K562 (cell line): ENCODE measurements around the gene SYT8. TPM values are rescaled to one million over a fixed set of nuclear protein-coding genes. Genes with fewer than 3 reads are reported as not detected.

Experiments used
- ATAC-seq: fragments of 200-7000 bp; cut with Tn5 transposase; 3 replicates; pipeline ENCODE4 v1.9.1; 2020; ENCODE audit warnings: moderate library complexity
- BruUV-seq: library from RNA; stranded (reverse); fragments of 400-500 nt; replicated peaks from 2 replicates; lab custom pipeline; 2021; lab: Mats Ljungman, UMichigan
- CTCF ChIA-PET: fragments of 300-600 bp; formaldehyde crosslinking; extraction: SDS; loops from one replicate; lab custom pipeline; 2021; ENCODE audit warnings: low intra/inter-chr PET ratio; lab: Yijun Ruan, JAX
- POLR2A ChIA-PET: fragments of 300-600, 350-650 bp; sonication (Branson Sonifier 250); formaldehyde crosslinking; extraction: SDS; loops from one replicate; lab custom pipeline; 2021; ENCODE audit warnings: antibody characterized with exemption, inconsistent platforms; lab: Yijun Ruan, JAX
- DNase-seq, 4 experiments: peaks; one replicate each; pipeline versions ENCODE4 v3.0.0 to v3.0.0-alpha.2; 2011 to 2018; ENCODE audit warnings: low spot score in 3 of 4, mixed read lengths in 3 of 4; ENCODE audit errors: extremely low read depth in 1 of 4
- FAIRE-seq: peaks from 2 replicates; lab custom pipeline; 2011; peaks lifted over from hg19 to GRCh38; lab: Jason Lieb, UNC
- H2AFZ ChIP-seq: 2 replicates; pipeline ENCODE4 v1.6.0; 2011; ENCODE audit warnings: low read depth, low read length, control low read depth, inconsistent platforms
- H3K27ac ChIP-seq: fragments of 200-600 bp; 3 replicates; pipeline ENCODE4 v1.8.0; 2011; ENCODE audit warnings: low read depth, mild to moderate bottlenecking, control low read depth, inconsistent platforms, low read length, moderate library complexity, mixed read lengths; ENCODE audit errors: extremely low read depth
- H3K27me3 ChIP-seq, 2 experiments: fragments of 300-600 bp in 1 of 2; 2 replicates in 1 of 2; 3 replicates in 1 of 2; pipeline versions ENCODE4 v1.6.0 to v1.8.0; 2011; ENCODE audit warnings: inconsistent platforms in 2 of 2, low read length in 2 of 2, mild to moderate bottlenecking in 1 of 2, mixed read lengths in 1 of 2, moderate library complexity in 1 of 2; ENCODE audit not compliant: control insufficient read depth in 2 of 2, insufficient read depth in 2 of 2
- H3K36me3 ChIP-seq: fragments of 300-600 bp; 3 replicates; pipeline ENCODE4 v1.8.0; 2011; ENCODE audit warnings: mild to moderate bottlenecking, low read length, inconsistent platforms; ENCODE audit not compliant: control insufficient read depth, insufficient read depth
- H3K4me1 ChIP-seq, 2 experiments: fragments of 200-600 bp in 1 of 2; replicated peaks in 1 of 2; 2 replicates in 1 of 2; 3 replicates in 1 of 2; pipeline versions ENCODE4 v1.5.1 to v1.8.0; 2011; ENCODE audit warnings: inconsistent platforms in 2 of 2, low read length in 2 of 2, mild to moderate bottlenecking in 1 of 2, mixed read lengths in 1 of 2, moderate library complexity in 1 of 2; ENCODE audit not compliant: control insufficient read depth in 2 of 2, insufficient read depth in 2 of 2
- H3K4me2 ChIP-seq: 2 replicates; pipeline ENCODE4 v1.6.1; 2011; ENCODE audit warnings: low read length, control low read depth, inconsistent platforms, mixed read lengths; ENCODE audit not compliant: insufficient read depth
- H3K4me3 ChIP-seq: fragments of 200-600 bp; sonication (generic), shearing (Covaris generic); 2 replicates; pipeline ENCODE4 v1.5.1; 2016; ENCODE audit warnings: control low read depth, inconsistent platforms
- H3K79me2 ChIP-seq: fragments of 200-600 bp; 3 replicates; pipeline ENCODE4 v1.8.0; 2011; ENCODE audit warnings: low read length, inconsistent platforms; ENCODE audit not compliant: control insufficient read depth, insufficient read depth
- H3K9ac ChIP-seq, 2 experiments: 2 replicates each; pipeline versions ENCODE4 v1.6.0 to v1.6.1; 2011; ENCODE audit warnings: low read depth in 2 of 2, low read length in 2 of 2, control low read depth in 1 of 2, inconsistent platforms in 1 of 2, mild to moderate bottlenecking in 1 of 2, mixed read lengths in 1 of 2; ENCODE audit not compliant: insufficient read depth in 1 of 2
- H3K9me1 ChIP-seq: one replicate; pipeline ENCODE4 v1.6.0; 2011; ENCODE audit warnings: inconsistent platforms, mild to moderate bottlenecking, low read length, moderate library complexity; ENCODE audit not compliant: control insufficient read depth, insufficient read depth
- H3K9me3 ChIP-seq: replicated peaks from 2 replicates; pipeline ENCODE4 v1.5.1; 2011; ENCODE audit warnings: low read depth, low read length, inconsistent platforms; ENCODE audit not compliant: control insufficient read depth, insufficient read depth
- H4K20me1 ChIP-seq: replicated peaks from 2 replicates; pipeline ENCODE4 v1.6.1; 2011; ENCODE audit warnings: low read length, inconsistent platforms, mixed read lengths; ENCODE audit not compliant: control insufficient read depth, insufficient read depth
- NELFE ChIP-seq: IDR thresholded peaks from 2 replicates; pipeline ENCODE4 v1.6.1; 2011; ENCODE audit warnings: mild to moderate bottlenecking; ENCODE audit not compliant: insufficient read depth, insufficient read length
- POLR3G ChIP-seq: IDR thresholded peaks from 2 replicates; pipeline ENCODE4 v1.6.1; 2011; ENCODE audit not compliant: insufficient read length, insufficient replicate concordance; ENCODE audit errors: extremely low read depth
- RNF2 ChIP-seq: sonication (generic); IDR thresholded peaks from 2 replicates; pipeline ENCODE4 v1.6.1; 2016
- WGBS: fragments of 100-300 bp; shearing (Covaris generic); methylation state at CpG from one replicate; pipeline ENCODE4 v1.1.6; 2016; ENCODE audit warnings: low coverage, mixed read lengths; ENCODE audit not compliant: insufficient coverage; ENCODE audit errors: missing lambda C conversion rate; 5-methylcytosine and 5-hydroxymethylcytosine counted together
- in situ Hi-C: fragments of 300-500 bp; cut with MboI; formaldehyde crosslinking; loops from 4 replicates; pipeline ENCODE4 v1.15.0; 2018; ENCODE audit warnings: inconsistent platforms, mixed read lengths
- intact Hi-C: fragments of 100-400 bp; cut with micrococcal nuclease; formaldehyde crosslinking; loops from 2 replicates; pipeline ENCODE4 v1.14.2; 2022
- polyA plus RNA-seq, 8 experiments: library from polyadenylated mRNA; depleted of rRNA in 4 of 8; stranded (reverse) in 5 of 8; unstranded in 3 of 8; fragments of >200 nt; fragmentation: Nextera tagmentation in 2 of 8; fragmentation: Illumina TruSeq in 1 of 8; extraction: Ambion mirVana in 2 of 8; extraction: Trizol in 1 of 8; gene quantifications; 2 replicates each; pipeline versions ENCODE4 v1.2.1 to v1.2.3, GENCODE V29; 2011 to 2014; ENCODE audit warnings: inconsistent platforms in 1 of 8, missing spikeins in 1 of 8
- total RNA-seq, 7 experiments: library from RNA; depleted of rRNA in 6 of 7; stranded (reverse); fragments of >200 nt in 6 of 7; fragmentation: Illumina TruSeq in 2 of 7; extraction: Trizol in 2 of 7; gene quantifications; 2 replicates each; pipeline versions ENCODE4 v1.2.1 to v1.2.3, GENCODE V29; 2011 to 2021; ENCODE audit warnings: low replicate concordance in 1 of 7
- TF ChIP-seq, protein P1 (sequence below), 3 experiments: fragments of 200-800 bp in 1 of 3; fragments of 250-450 bp in 1 of 3; fragments of 450-650 bp in 1 of 3; sonication (Bioruptor Pico) in 1 of 3; sonication (Bioruptor generic) in 1 of 3; formaldehyde crosslinking in 1 of 3; IDR thresholded peaks; 2 replicates each; pipeline versions ENCODE4 v1.6.1 to v1.8.0; 2016 to 2022; ENCODE audit warnings: mild to moderate bottlenecking in 2 of 3, missing genetic modification characterization in 2 of 3, missing compliant biosample characterization in 1 of 3, moderate library complexity in 1 of 3
- TF ChIP-seq, protein P2 (sequence below): fragments of 450-650 bp; IDR thresholded peaks from 2 replicates; pipeline ENCODE4 v1.6.1; 2016
- TF ChIP-seq, protein P3 (sequence below): fragments of 150-350 bp; IDR thresholded peaks from 2 replicates; pipeline ENCODE4 v1.6.1; 2014; ENCODE audit warnings: low read depth, mild to moderate bottlenecking, low read length, borderline replicate concordance
- TF ChIP-seq, protein P4 (sequence below), 2 experiments: IDR thresholded peaks; 2 replicates each; pipeline ENCODE4 v1.6.1; 2011; ENCODE audit warnings: borderline replicate concordance in 1 of 2, control low read depth in 1 of 2, low read depth in 1 of 2, low read length in 1 of 2, mild to moderate bottlenecking in 1 of 2, mixed read lengths in 1 of 2, moderate library complexity in 1 of 2; ENCODE audit not compliant: insufficient read depth in 1 of 2, insufficient read length in 1 of 2, poor library complexity in 1 of 2, severe bottlenecking in 1 of 2; ENCODE audit errors: extremely low read depth in 1 of 2

The SYT8 gene
- total and polyA plus RNA-seq, 9 of the 15 experiments (the other 6 are each of a cell fraction or from before 2014, with no cell fraction given) = not detected

DNA sequence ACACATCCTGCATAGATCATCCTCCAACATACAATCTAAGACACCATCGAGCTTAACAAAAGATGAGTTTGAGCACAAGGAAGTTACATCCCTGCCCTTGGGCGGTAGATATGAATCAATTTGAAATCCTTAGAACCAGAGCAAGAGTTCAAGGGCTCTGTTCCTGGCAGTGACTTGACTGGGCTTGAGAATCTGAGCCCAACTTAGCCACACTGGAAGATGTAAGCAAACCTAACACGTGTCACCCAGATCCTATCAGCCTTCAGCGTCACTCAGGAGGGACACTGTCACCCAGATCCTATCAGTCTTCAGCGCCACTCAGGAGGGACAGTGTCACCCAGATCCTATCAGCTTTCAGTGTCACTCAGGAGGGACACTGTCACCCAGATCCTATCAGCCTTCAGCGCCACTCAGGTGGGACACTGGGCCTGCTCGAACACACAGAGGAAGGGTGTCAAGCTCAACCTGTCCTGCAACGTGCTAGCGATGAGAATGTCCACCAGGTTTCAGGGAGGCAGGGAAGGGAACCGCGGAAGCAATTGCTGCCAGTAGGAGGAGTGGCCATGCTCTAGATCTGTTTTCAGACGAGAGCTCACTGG, 38.3 kb upstream of the SYT8 start:
- ChIA-PET POLR2A (interaction anchor here (0.6 to 0.8 kb wide), 2 partner anchors 13 to 39 kb away, joined by 3 read pairs; no protein-coding TSS in a partner anchor), CTCF (no interaction called here)
- in situ Hi-C loops = no loop called here
- H3K9ac ChIP-seq = no peak overlapping the region
- H3K4me1 ChIP-seq = no peaks in the 10 kb centered on the region
- intact Hi-C loops = no loop called here
- H3K79me2 ChIP-seq = no peaks in the 10 kb centered on the region
- no peaks in the 10 kb centered on the region for H3K36me3 ChIP-seq
- peak; percentile 27; the same call in 1 of the 3 replicates for ATAC-seq
- H3K27me3 ChIP-seq = peaks cover 39 to 46% of the 10 kb centered on the region in 2 experiments
- no peak for FAIRE-seq
- no peak overlapping the region for H3K4me2 ChIP-seq
- no peak for DNase-seq
- no TSS peak for BruUV-seq
- under 1% methylated on average over 12 of the region's 12 CpGs for WGBS
- no peaks in the 10 kb centered on the region for H3K9me3 ChIP-seq
- no peak overlapping the region for H2AFZ ChIP-seq
- no peaks in the 10 kb centered on the region; the same call in 1 of the 2 replicates for H4K20me1 ChIP-seq
- no peak overlapping the region for H3K27ac ChIP-seq
- H3K9me1 ChIP-seq = no peaks in the 10 kb centered on the region
- no peak overlapping the region for H3K4me3 ChIP-seq
- TF ChIP-seq, protein P1, sequence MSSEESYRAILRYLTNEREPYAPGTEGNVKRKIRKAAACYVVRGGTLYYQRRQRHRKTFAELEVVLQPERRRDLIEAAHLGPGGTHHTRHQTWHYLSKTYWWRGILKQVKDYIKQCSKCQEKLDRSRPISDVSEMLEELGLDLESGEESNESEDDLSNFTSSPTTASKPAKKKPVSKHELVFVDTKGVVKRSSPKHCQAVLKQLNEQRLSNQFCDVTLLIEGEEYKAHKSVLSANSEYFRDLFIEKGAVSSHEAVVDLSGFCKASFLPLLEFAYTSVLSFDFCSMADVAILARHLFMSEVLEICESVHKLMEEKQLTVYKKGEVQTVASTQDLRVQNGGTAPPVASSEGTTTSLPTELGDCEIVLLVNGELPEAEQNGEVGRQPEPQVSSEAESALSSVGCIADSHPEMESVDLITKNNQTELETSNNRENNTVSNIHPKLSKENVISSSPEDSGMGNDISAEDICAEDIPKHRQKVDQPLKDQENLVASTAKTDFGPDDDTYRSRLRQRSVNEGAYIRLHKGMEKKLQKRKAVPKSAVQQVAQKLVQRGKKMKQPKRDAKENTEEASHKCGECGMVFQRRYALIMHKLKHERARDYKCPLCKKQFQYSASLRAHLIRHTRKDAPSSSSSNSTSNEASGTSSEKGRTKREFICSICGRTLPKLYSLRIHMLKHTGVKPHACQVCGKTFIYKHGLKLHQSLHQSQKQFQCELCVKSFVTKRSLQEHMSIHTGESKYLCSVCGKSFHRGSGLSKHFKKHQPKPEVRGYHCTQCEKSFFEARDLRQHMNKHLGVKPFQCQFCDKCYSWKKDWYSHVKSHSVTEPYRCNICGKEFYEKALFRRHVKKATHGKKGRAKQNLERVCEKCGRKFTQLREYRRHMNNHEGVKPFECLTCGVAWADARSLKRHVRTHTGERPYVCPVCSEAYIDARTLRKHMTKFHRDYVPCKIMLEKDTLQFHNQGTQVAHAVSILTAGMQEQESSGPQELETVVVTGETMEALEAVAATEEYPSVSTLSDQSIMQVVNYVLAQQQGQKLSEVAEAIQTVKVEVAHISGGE (CRISPR knock-in tag; IDR thresholded peaks at IDR 0.05) = no peak
- TF ChIP-seq POLR3G (no peak), RNF2 (0 out of 2 replicates have a peak, but pooled peaks have one; percentile 17), NELFE (no peak)
- TF ChIP-seq, protein P2, sequence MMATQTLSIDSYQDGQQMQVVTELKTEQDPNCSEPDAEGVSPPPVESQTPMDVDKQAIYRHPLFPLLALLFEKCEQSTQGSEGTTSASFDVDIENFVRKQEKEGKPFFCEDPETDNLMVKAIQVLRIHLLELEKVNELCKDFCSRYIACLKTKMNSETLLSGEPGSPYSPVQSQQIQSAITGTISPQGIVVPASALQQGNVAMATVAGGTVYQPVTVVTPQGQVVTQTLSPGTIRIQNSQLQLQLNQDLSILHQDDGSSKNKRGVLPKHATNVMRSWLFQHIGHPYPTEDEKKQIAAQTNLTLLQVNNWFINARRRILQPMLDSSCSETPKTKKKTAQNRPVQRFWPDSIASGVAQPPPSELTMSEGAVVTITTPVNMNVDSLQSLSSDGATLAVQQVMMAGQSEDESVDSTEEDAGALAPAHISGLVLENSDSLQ = 0 out of 2 replicates have a peak, but pooled peaks have one; percentile 44
- TF ChIP-seq, protein P3, sequence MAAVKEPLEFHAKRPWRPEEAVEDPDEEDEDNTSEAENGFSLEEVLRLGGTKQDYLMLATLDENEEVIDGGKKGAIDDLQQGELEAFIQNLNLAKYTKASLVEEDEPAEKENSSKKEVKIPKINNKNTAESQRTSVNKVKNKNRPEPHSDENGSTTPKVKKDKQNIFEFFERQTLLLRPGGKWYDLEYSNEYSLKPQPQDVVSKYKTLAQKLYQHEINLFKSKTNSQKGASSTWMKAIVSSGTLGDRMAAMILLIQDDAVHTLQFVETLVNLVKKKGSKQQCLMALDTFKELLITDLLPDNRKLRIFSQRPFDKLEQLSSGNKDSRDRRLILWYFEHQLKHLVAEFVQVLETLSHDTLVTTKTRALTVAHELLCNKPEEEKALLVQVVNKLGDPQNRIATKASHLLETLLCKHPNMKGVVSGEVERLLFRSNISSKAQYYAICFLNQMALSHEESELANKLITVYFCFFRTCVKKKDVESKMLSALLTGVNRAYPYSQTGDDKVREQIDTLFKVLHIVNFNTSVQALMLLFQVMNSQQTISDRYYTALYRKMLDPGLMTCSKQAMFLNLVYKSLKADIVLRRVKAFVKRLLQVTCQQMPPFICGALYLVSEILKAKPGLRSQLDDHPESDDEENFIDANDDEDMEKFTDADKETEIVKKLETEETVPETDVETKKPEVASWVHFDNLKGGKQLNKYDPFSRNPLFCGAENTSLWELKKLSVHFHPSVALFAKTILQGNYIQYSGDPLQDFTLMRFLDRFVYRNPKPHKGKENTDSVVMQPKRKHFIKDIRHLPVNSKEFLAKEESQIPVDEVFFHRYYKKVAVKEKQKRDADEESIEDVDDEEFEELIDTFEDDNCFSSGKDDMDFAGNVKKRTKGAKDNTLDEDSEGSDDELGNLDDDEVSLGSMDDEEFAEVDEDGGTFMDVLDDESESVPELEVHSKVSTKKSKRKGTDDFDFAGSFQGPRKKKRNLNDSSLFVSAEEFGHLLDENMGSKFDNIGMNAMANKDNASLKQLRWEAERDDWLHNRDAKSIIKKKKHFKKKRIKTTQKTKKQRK = no peak
- TF ChIP-seq, protein P4, sequence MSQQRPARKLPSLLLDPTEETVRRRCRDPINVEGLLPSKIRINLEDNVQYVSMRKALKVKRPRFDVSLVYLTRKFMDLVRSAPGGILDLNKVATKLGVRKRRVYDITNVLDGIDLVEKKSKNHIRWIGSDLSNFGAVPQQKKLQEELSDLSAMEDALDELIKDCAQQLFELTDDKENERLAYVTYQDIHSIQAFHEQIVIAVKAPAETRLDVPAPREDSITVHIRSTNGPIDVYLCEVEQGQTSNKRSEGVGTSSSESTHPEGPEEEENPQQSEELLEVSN (IDR thresholded peaks at IDR 0.05; ENCODE audit: borderline replicate concordance in 1 of 2, extremely low read depth in 1 of 2, insufficient read depth in 1 of 2, insufficient read length in 1 of 2, low read depth in 1 of 2, low read length in 1 of 2, poor library complexity in 1 of 2, severe bottlenecking in 1 of 2) = peak in 1 of 2 experiments; percentile 60
